Aorta (tissue), 5 donors: Measurements from ENCODE around the gene OR10R2. TPM values are rescaled to one million over a fixed set of nuclear protein-coding genes. Genes with fewer than 3 reads are reported as not detected.

Experiments
- ATAC-seq: fragments of 200-7000 bp; cut with Tn5 transposase; one replicate; pipeline ENCODE4 v1.9.1; 2022; ENCODE audit warnings: moderate library complexity; ENCODE audit not compliant: low FRiP score
- DNase-seq, 2 donors: peaks; one replicate each; pipeline ENCODE4 v3.0.0-alpha.2; 2020
- H3K27ac ChIP-seq, 2 donors: one replicate each; pipeline ENCODE4 v1.5.1; 2013; ENCODE audit warnings: low read length in 2 of 2, mild to moderate bottlenecking in 2 of 2, moderate library complexity in 2 of 2, control low read depth in 1 of 2, inconsistent platforms in 1 of 2, low read depth in 1 of 2
- H3K27me3 ChIP-seq, 2 donors: one replicate each; pipeline ENCODE4 v1.6.1; 2013; ENCODE audit warnings: control low read depth in 1 of 2, low read length in 1 of 2, mild to moderate bottlenecking in 1 of 2, moderate library complexity in 1 of 2; ENCODE audit not compliant: insufficient read depth in 2 of 2, control insufficient read depth in 1 of 2
- H3K36me3 ChIP-seq, 2 donors: one replicate each; pipeline ENCODE4 v1.6.1; 2013; ENCODE audit warnings: control low read depth in 1 of 2, low read length in 1 of 2, mild to moderate bottlenecking in 1 of 2; ENCODE audit not compliant: insufficient read depth in 2 of 2, control insufficient read depth in 1 of 2
- H3K4me1 ChIP-seq, 2 donors: one replicate each; pipeline ENCODE4 v1.6.1; 2013; ENCODE audit warnings: low read length in 2 of 2, control low read depth in 1 of 2, mild to moderate bottlenecking in 1 of 2, moderate library complexity in 1 of 2; ENCODE audit not compliant: insufficient read depth in 2 of 2, control insufficient read depth in 1 of 2
- H3K4me3 ChIP-seq, 2 donors: one replicate each; pipeline ENCODE4 v1.5.1; 2013; ENCODE audit warnings: low read length in 2 of 2, control low read depth in 1 of 2, mild to moderate bottlenecking in 1 of 2
- H3K9me3 ChIP-seq: one replicate; pipeline ENCODE4 v1.6.1; 2013; ENCODE audit warnings: mild to moderate bottlenecking, low read length; ENCODE audit not compliant: control insufficient read depth
- WGBS, 2 donors: extraction: QIAGEN DNeasy Blood & Tissue Kit; methylation state at CpG; one replicate each; pipeline ENCODE4 v1.1.7; 2013; 5-methylcytosine and 5-hydroxymethylcytosine counted together
- intact Hi-C, 2 donors: fragments of 100-400 bp; cut with DNase I; formaldehyde crosslinking; loops; one replicate each; pipeline versions ENCODE4 v1.14.2 to v1.15.0; 2022
- polyA plus RNA-seq, 2 donors: library from polyadenylated mRNA; stranded (reverse); fragments of 200-250 nt; gene quantifications; one replicate each; pipeline ENCODE4 v1.2.3, GENCODE V29; 2013
- total RNA-seq, 2 donors: library from RNA; stranded (reverse); fragmentation: NEBNext Ultra II Directional; extraction: Animal tissue kit (Norgen Biotek cat#: 25700); gene quantifications; one replicate each; pipeline ENCODE4 v1.2.1, GENCODE V29; 2021
- donor health status: healthy with polysubstance abuse.
- donor health status: Bipolar disorder and iron deficiency.
- donor health status: DM: no; HTN: no; CAD: no.
- donor health status: DM: no; HTN: no; CAD: no.
- donor health status: DM: yes; HTN: yes; CAD: no.

Gene OR10R2
- total and polyA plus RNA-seq, 4 donors = not detected

GRCh38 chr1:158516966-158517365, 44.9 kb downstream of the OR10R2 start:
- no peak overlapping the region for H3K27ac ChIP-seq
- ATAC-seq (no peak), DNase-seq (no peak)
- no peaks in the 10 kb centered on the region for H3K4me1 ChIP-seq
- no peaks in the 10 kb centered on the region for H3K27me3 ChIP-seq
- intact Hi-C loops = loop anchor here in 1 of 2 donors (10.0 kb wide), 1 partner anchor 332 kb away; the partner anchor contains the start of gene CD1D
- H3K4me3 ChIP-seq = no peak overlapping the region
- H3K9me3 ChIP-seq = peaks cover 4% of the 10 kb centered on the region
- no peaks in the 10 kb centered on the region for H3K36me3 ChIP-seq

- Histone ChIP-seq H3K27me3 (no peaks in the 10 kb centered on the region), H3K27ac (no peak overlapping the region), H3K4me1 (no peaks in the 10 kb centered on the region), H3K36me3 (no peaks in the 10 kb centered on the region), H3K4me3 (no peak overlapping the region), H3K9me3 (peaks cover 4% of the 10 kb centered on the region)
- DNase-seq (no peak), ATAC-seq (no peak)
- intact Hi-C loops = loop anchor here in 1 of 2 donors (10.0 kb wide), 1 partner anchor 555 kb away; no protein-coding TSS in a partner anchor
- 86 to 87% methylated on average over 1 of the region's 1 CpG for WGBS, 2 donors
Measured at GRCh38 chr1:158520021-158520420, 48.0 kb downstream of the OR10R2 start.

DNA sequence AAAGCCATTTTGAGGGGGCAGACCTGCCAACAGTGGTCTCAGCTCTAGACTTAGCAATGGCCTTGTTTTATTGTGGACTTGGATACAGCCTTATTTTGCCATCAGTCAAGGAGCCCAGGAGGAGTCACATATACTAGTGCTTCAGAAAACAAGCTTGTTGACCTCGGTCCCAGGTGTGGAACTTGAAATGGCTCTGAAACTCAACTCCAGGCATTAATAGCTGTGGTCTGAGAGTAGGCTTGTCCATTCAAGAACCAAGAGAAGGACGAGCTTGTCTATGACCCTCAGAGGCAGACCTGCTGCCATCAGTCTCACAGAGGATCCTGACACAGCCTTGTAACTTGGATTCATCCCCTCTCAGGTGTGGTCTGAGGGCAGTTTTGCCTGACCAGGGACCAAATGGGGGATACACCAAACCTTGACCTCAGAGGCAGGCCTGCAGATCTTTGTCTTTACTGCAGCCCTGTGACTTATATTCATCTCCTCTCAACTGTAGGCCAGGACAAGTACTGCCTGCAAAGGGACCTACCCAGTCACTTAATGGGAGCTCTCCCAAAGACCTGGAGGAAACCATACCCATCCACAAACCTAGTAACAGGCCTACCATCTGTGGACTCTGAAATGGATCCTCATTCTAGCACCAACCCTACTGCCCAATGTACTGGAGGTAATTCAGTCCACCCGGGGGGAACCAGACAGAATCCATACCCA, 49.1 kb downstream of the OR10R2 start:
- no peak for DNase-seq
- ATAC-seq = no peak
- Histone ChIP-seq H3K9me3 (peaks cover 4% of the 10 kb centered on the region), H3K36me3 (no peaks in the 10 kb centered on the region), H3K27me3 (no peaks in the 10 kb centered on the region), H3K27ac (no peak overlapping the region), H3K4me1 (no peaks in the 10 kb centered on the region), H3K4me3 (no peak overlapping the region)
- 91% methylated on average over 3 of the region's 3 CpGs for WGBS, 2 donors
- intact Hi-C loops = loop anchor here in 1 of 2 donors (10.0 kb wide), 1 partner anchor 556 kb away; no protein-coding TSS in a partner anchor

- no peaks in the 10 kb centered on the region for H3K36me3 ChIP-seq
- no peak overlapping the region for H3K27ac ChIP-seq
- WGBS, 2 donors = 87 to 94% methylated on average over 2 of the region's 2 CpGs
- H3K27me3 ChIP-seq = no peaks in the 10 kb centered on the region
- H3K4me3 ChIP-seq = no peak overlapping the region
- peaks cover 4% of the 10 kb centered on the region for H3K9me3 ChIP-seq
- intact Hi-C loops = loop anchor here in 1 of 2 donors (10.0 kb wide), 1 partner anchor 557 kb away; no protein-coding TSS in a partner anchor
- ATAC-seq = no peak
- DNase-seq = no peak
- H3K4me1 ChIP-seq = no peaks in the 10 kb centered on the region
Measured at GRCh38 chr1:158521666-158522058, 49.6 kb downstream of the OR10R2 start.

DNA sequence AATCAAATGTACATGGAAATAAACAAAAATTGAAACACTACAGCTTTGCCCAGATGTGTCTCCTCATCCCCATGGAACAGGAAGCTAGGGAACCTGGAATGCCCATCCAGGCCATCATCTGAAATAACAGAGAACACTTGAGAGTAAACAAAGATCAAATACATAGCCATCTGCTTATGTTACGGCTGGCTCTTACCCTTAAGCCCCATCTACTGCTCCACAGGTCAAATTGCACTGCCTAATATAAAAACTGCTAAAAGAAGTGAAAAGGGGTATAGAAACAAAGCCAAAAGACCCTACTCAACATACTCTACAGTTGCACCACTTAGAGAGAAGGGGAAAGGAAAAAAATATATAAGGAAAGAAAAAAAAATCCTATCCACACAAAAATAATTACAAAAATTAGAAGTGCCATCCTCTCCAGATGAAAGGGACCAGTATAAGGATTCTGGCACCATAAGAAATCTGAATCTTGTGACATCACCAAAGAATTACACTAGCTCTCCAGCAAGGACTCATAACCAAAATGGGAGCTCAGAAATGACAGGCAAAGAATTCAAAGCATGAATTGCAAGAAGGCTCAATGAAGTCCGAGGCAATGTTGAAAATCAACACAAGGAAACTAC, 55.3 kb downstream of the OR10R2 start:
- Histone ChIP-seq H3K27me3 (no peaks in the 10 kb centered on the region), H3K4me1 (no peaks in the 10 kb centered on the region), H3K4me3 (no peak overlapping the region), H3K27ac (no peak overlapping the region), H3K36me3 (no peaks in the 10 kb centered on the region), H3K9me3 (no peaks in the 10 kb centered on the region)
- no peak for DNase-seq
- WGBS, 2 donors = 0 to 16% methylated on average over 2 of the region's 2 CpGs
- no peak for ATAC-seq
- intact Hi-C loops = loop anchor here (5.0 to 10.0 kb wide), 2 partner anchors 325 to 563 kb away; no protein-coding TSS in a partner anchor

Other genes with a start within 250 kb of the OR10R2 start
- gene CD1A, start 217.8 kb upstream of the OR10R2 start, total RNA-seq = not detected
- gene CD1A, start 217.8 kb upstream of the OR10R2 start, polyA plus RNA-seq = under 1 TPM in 1 of 2 donors, not detected in 1; 0.20 TPM
- gene CD1C, start 182.3 kb upstream of the OR10R2 start, total RNA-seq = 1 to 10 TPM in 1 of 2 donors, not detected in 1; 1.3 TPM
- gene CD1C, start 182.3 kb upstream of the OR10R2 start, polyA plus RNA-seq = under 1 TPM in 1 of 2 donors, not detected in 1; 0.25 TPM
- not detected for gene CD1B, start 140.7 kb upstream of the OR10R2 start, total RNA-seq
- not detected for gene CD1B, start 140.7 kb upstream of the OR10R2 start, polyA plus RNA-seq
- not detected for gene CD1E, start 118.3 kb upstream of the OR10R2 start, total RNA-seq
- gene CD1E, start 118.3 kb upstream of the OR10R2 start, polyA plus RNA-seq = not detected
- not detected for gene OR10T2, start 72.8 kb upstream of the OR10R2 start, total RNA-seq
- not detected for gene OR10T2, start 72.8 kb upstream of the OR10R2 start, polyA plus RNA-seq
- gene OR10K2, start 46.0 kb upstream of the OR10R2 start, total RNA-seq = not detected
- gene OR10K2, start 46.0 kb upstream of the OR10R2 start, polyA plus RNA-seq = not detected
- gene OR10K1, start 10.4 kb upstream of the OR10R2 start, total RNA-seq = under 1 TPM in 1 of 2 donors, not detected in 1; 0.09 TPM
- not detected for gene OR10K1, start 10.4 kb upstream of the OR10R2 start, polyA plus RNA-seq
- gene OR6Y1, start 82.2 kb downstream of the OR10R2 start, total RNA-seq = not detected
- under 1 TPM in 1 of 2 donors, not detected in 1; 0.50 TPM for gene OR6Y1, start 82.2 kb downstream of the OR10R2 start, polyA plus RNA-seq
- gene OR6P1, start 98.4 kb downstream of the OR10R2 start, total RNA-seq = not detected
- gene OR6P1, start 98.4 kb downstream of the OR10R2 start, polyA plus RNA-seq = under 1 TPM in 1 of 2 donors, not detected in 1; 0.13 TPM
- gene OR10X1, start 107.7 kb downstream of the OR10R2 start, total RNA-seq = not detected
- gene OR10X1, start 107.7 kb downstream of the OR10R2 start, polyA plus RNA-seq = not detected
- not detected for gene OR10Z1, start 133.0 kb downstream of the OR10R2 start, total RNA-seq
- not detected for gene OR10Z1, start 133.0 kb downstream of the OR10R2 start, polyA plus RNA-seq
- 1 to 10 TPM in 1 of 2 donors, not detected in 1; 1.2 TPM for gene SPTA1, start 214.5 kb downstream of the OR10R2 start, total RNA-seq
- gene SPTA1, start 214.5 kb downstream of the OR10R2 start, polyA plus RNA-seq = not detected
- gene OR6K2, start 228.4 kb downstream of the OR10R2 start, total RNA-seq = not detected
- gene OR6K2, start 228.4 kb downstream of the OR10R2 start, polyA plus RNA-seq = not detected
- not detected for gene OR6K3, start 248.5 kb downstream of the OR10R2 start, total RNA-seq
- not detected for gene OR6K3, start 248.5 kb downstream of the OR10R2 start, polyA plus RNA-seq